Lung microvascular endothelial cell (primary cell): Measurements from ENCODE around the gene PARP6. TPM values are rescaled to one million over a fixed set of nuclear protein-coding genes. Genes with fewer than 3 reads are reported as not detected.

ENCODE experiments used
- DNase-seq, 2 donors: peaks; one replicate each; pipeline versions ENCODE4 v3.0.0 to v3.0.0-alpha.2; 2010; ENCODE audit warnings: low read depth in 2 of 2
- total RNA-seq: library from RNA; depleted of rRNA; stranded (reverse); fragments of >200 nt; gene quantifications from 2 replicates; pipeline ENCODE4 v1.2.1, GENCODE V29; 2014

PARP6 gene
- total RNA-seq, 1 donor from 2014 or later, result 17.1 TPM

GRCh38 chr15:72200395-72201237, 71.7 kb downstream of the PARP6 start:
- DNase-seq, result no peak

DNA sequence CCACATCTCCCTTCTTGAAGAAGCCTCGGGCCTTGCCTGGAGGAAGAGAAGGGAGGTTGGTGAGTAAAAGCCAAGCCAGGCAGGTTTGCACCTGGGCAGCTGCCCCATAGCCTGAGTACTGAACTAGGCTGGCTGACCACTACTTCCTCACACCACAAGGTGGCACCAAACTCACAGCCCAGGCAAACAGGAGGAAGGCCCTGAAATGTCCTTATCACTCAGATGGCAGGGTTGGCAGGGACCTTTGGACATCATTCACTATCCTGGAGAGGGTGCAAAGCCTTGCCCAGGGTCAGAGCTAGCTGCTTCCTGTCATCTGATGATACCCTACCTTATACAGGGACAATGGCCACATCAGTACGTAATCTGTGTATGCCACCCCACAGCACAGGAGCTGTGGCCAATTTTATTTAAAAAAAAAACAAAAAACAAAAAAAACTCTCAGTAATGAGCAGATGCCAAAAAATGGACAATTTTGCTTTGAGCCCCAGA, 72.6 kb downstream of the PARP6 start:
- DNase-seq, result peak; percentile 79 to 88

- DNase-seq, result no peak
These were observed 73.2 kb downstream of the PARP6 start for GRCh38 chr15:72199205-72199515.

GRCh38 chr15:72198356-72199204, 73.8 kb downstream of the PARP6 start:
- no peak for DNase-seq

DNA sequence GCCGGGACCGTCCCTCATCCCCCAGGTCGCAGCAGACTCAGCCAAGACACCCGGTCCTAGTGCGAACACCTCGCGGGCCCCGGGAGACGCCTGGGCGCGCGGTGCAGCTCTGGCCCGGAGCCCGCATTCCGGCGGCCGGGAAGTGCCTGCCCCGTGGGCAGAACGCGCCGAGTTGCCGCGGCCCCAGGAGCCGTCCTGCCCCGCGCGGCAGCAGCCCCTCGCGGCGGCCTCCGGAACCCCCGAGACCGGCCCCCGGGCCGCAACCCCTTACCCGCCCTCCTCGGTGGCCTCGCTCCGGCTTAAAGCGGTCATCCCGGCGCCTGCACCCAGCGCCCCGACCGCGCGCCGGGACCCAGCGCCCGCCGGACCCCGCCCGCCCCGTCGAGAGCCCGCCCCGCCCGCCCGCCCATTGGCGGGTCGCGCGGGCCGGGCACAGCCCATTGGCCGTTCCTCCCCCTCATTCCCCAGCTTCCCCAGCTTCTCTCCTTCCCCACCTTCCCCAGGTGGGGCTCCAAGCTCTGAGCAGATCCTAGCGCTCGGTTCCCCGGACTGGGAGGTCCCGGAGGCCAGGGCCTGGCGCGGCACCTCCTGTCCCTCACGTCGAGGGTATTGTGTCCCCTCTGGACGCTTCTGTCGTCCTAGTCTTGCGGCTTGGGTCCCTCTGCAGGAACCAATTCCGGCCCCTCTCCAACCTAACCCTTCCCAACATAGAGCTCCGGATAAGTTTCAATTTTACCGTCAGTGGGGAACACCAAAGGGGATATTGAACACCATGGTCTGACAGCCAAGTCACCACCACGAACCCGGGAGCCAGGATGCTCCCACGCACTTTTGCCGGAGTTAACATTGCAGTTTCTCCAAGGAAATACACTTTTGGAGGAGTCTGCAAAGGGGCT, 74.6 kb downstream of the PARP6 start, which contains the start of gene GRAMD2A:
GRAMD2A (minus strand) TSS at position 328 of the 896 bp plus-strand sequence.
- peak; percentile 26 for DNase-seq

DNA sequence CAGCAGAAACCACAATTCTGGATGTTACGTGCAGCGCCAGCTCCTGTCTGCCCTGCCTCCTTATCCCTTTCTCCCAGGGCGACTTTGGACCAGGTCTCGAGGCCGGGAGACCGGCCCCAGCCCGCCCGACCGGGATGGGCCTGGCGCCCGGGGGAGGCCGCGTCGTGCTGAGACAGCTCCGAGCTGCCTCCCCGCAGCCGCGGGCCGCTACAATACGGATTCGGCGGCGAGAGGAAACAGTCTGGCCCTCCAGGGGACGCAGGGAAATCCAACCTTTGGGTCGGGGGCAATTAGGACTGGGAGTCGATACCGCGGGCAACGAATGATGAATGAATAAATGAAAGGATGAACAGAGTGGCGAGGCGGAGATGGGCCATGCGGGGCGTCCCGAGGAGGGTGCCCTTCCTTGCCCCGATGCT, 75.3 kb downstream of the PARP6 start:
- no peak for DNase-seq

DNA sequence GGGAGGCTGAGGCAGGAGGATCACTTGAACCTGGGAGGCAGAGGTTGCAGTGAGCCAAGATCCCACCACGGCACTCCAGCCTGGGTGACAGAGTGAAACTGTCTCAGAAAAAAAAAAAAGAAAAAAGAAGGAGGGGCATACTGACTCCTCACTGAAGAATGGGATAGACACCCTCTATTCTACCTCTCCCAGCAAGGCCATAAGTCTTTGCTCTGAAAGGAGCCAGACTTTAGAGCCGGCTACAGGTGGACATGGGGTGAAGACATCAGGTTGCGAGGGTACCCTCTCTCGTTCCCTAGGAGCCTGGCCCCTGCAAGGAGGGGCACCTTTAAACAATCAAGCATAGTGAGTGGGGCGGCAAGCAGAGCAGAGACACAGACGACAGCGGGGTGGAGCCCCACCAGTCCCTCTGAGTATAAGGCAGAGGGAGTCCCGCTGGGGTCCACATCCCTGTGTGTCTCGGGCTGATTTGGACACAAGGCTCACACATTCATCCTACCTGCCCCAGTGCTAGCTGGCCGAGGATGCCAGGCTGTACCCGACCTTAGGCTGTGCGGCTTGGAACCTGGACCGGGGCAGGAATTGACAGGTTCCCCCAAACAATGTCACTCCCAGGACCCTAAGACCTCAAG, 75.8 kb downstream of the PARP6 start:
- no peak for DNase-seq

- DNase-seq, result no peak
These were observed 77.2 kb downstream of the PARP6 start for GRCh38 chr15:72195101-72195511.

DNA sequence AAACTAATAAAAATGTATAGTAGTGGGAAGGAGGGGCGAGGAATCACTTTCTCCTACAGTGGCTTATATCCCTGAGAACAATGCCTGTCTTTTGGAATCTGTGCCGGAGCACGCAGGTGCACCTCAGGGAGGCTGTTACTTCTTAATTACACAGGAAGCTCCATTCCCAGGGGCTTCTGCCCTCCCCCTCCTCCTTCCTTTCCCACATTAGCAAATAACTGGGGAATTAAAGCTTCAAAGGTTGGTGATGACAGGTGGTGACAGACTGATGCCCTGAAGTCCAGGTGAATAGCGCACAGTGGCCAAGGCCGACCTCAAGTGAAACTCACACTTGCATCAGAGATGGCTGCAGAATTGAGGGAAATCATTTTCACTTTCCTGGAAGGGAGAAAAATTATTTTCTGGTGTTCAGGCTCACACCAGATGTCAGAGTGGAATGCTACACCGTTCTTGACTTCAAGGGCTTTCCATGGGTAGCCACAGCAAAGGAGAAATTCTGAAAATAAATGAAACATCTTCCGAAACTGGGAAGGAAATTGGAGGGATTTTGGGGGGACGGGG, 78.4 kb downstream of the PARP6 start:
- no peak for DNase-seq

GRCh38 chr15:72192416-72192815, 79.9 kb downstream of the PARP6 start:
- no peak for DNase-seq

Other genes starting within 250 kb of the PARP6 start
- 17.0 and 23.2 TPM in 2 replicates for gene MYO9A, start 154.4 kb downstream of the PARP6 start, total RNA-seq
- 1.1 and 1.2 TPM in 2 replicates for gene SENP8, start 154.2 kb downstream of the PARP6 start, total RNA-seq
- gene GRAMD2A, start 74.8 kb downstream of the PARP6 start, total RNA-seq, result under 0.01 TPM in 1 of 2 replicates, not detected in the other
- gene PKM, start 41.4 kb downstream of the PARP6 start, total RNA-seq, result 573 and 759 TPM in 2 replicates
- 0.20 TPM in 1 of 2 replicates, not detected in the other for gene CELF6, start 47.6 kb upstream of the PARP6 start, total RNA-seq
- gene HEXA, start 103.5 kb upstream of the PARP6 start, total RNA-seq, result 58.0 and 62.3 TPM in 2 replicates
- not detected in 2 replicates for gene TMEM202, start 125.8 kb upstream of the PARP6 start, total RNA-seq
- 11.8 and 15.7 TPM in 2 replicates for gene ARIH1, start 201.8 kb upstream of the PARP6 start, total RNA-seq